HepG2 (cell line): Measurements from ENCODE around the gene PHF14.

Source experiments
- ATM ChIP-seq: fragments of 450-650 bp; IDR thresholded peaks from 2 replicates; pipeline ENCODE4 v1.7.1; 2017; ENCODE audit warnings: mild to moderate bottlenecking, borderline replicate concordance
- CTCF ChIP-seq: sonication (generic); formaldehyde crosslinking; IDR thresholded peaks from 2 replicates; pipeline ENCODE4 v1.5.0; 2020; ENCODE audit warnings: mild to moderate bottlenecking, missing genetic modification reagents, moderate library complexity
- DPF2 ChIP-seq: sonication (generic); formaldehyde crosslinking; IDR thresholded peaks from 2 replicates; pipeline ENCODE4 v1.4.0; 2020; ENCODE audit warnings: mild to moderate bottlenecking, low read depth, missing genetic modification reagents, borderline replicate concordance
- EP300 ChIP-seq, 3 experiments: sonication (generic) in 1 of 3; formaldehyde crosslinking in 1 of 3; IDR thresholded peaks; 2 replicates each; pipeline versions ENCODE4 v1.5.1 to v1.6.1; 2011 to 2020; ENCODE audit warnings: low read depth in 2 of 3, low read length in 2 of 3, borderline replicate concordance in 1 of 3, improper control_type of control experiment in 1 of 3, mild to moderate bottlenecking in 1 of 3, missing genetic modification reagents in 1 of 3, moderate library complexity in 1 of 3
- GMEB2 ChIP-seq: IDR thresholded peaks from 2 replicates; pipeline ENCODE4 v1.6.1; 2016; ENCODE audit warnings: missing biosample characterization, missing genetic modification reagents, low read depth
- JUN ChIP-seq: sonication (generic); formaldehyde crosslinking; IDR thresholded peaks from 2 replicates; pipeline ENCODE4 v1.4.0; 2020; ENCODE audit warnings: mild to moderate bottlenecking, missing genetic modification reagents
- RAD51 ChIP-seq: fragments of 450-650 bp; IDR thresholded peaks from 2 replicates; pipeline ENCODE4 v1.6.1; 2016; ENCODE audit warnings: borderline replicate concordance
- RFX3 ChIP-seq: IDR thresholded peaks from 2 replicates; pipeline ENCODE4 v1.6.1; 2016; ENCODE audit warnings: missing biosample characterization, missing genetic modification reagents
- ZNF280B ChIP-seq: sonication (generic); formaldehyde crosslinking; IDR thresholded peaks from 2 replicates; pipeline ENCODE4 v1.5.0; 2020; ENCODE audit warnings: missing genetic modification reagents, mild to moderate bottlenecking, borderline replicate concordance
- ZNF282 ChIP-seq: fragments of 450-650 bp; IDR thresholded peaks from 2 replicates; pipeline ENCODE4 v1.6.1; 2018; ENCODE audit not compliant: partially characterized antibody
- ZNF510 ChIP-seq: sonication (generic); formaldehyde crosslinking; IDR thresholded peaks from 2 replicates; pipeline ENCODE4 v1.4.0; 2020; ENCODE audit warnings: low read depth, mild to moderate bottlenecking, missing genetic modification reagents

- no peak for TF ChIP-seq ATM
- no peak for TF ChIP-seq CTCF
- TF ChIP-seq EP300 (IDR thresholded peaks at IDR 0.05; ENCODE audit: low read depth in 2 of 2, low read length in 2 of 2): no peak
- TF ChIP-seq EP300 (CRISPR knock-in tag; IDR thresholded peaks at IDR 0.05; ENCODE audit: borderline replicate concordance): no peak
- TF ChIP-seq ZNF280B (CRISPR knock-in tag): no peak
- no peak for TF ChIP-seq RAD51
- no peak for TF ChIP-seq JUN (CRISPR knock-in tag)
- TF ChIP-seq GMEB2: no peak
- TF ChIP-seq RFX3 (CRISPR knock-in tag): no peak
- no peak for TF ChIP-seq DPF2 (CRISPR knock-in tag)
- no peak for TF ChIP-seq ZNF510 (CRISPR knock-in tag)
- TF ChIP-seq ZNF282: no peak
These were observed 167.9 kb downstream of the PHF14 start for GRCh38 chr7:11141541-11141940.
